ENCODE data around the gene NKX2-4. TPM values are rescaled to one million over a fixed set of nuclear protein-coding genes. Genes with fewer than 3 reads are reported as not detected.

NKX2-4 gene
- total and polyA plus RNA-seq, 2 of the 13 experiments (the other 11 are each of a cell fraction or from before 2014, with no cell fraction given) = not detected

DNA sequence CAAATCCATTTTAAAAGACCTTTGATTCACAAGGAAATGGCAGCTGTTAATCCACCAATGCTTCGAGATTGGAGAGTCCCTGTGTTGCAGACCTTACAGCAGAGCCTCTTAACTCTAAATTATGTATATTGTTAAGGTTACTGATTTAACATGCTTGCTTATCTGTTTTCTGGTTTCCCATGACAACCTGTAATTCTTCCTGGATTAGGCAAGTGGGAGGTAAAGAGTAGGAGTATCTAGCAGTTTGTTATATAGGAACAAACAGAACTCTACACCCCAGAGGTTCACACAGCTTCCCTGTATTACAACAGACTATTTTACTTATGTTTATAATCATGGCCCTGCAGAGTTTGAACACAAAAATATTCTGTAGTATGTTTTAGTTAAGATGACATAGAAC is 39.5 kb downstream of the NKX2-4 start:
- peak; percentile 93 for DNase-seq (ENCODE audit: low spot score)
- in situ Hi-C loops (cut with HindIII; ENCODE audit: extremely low pct_ligation_motif_present, low pct_unique_long_range_greater_than_20kb) = no loop called here
- POLR2A ChIA-PET = interaction anchor here (0.9 kb wide), 1 partner anchor 55 kb away, joined by 4 read pairs; the partner anchor contains the start of gene XRN2
- TF ChIP-seq STAT6 (CRISPR knock-in tag; IDR thresholded peaks at IDR 0.05; ENCODE audit: borderline replicate concordance) (no peak), ELF1 (CRISPR knock-in tag; IDR thresholded peaks at IDR 0.05) (peak; percentile 33; the same call in 1 of the 2 replicates), RXRB (CRISPR knock-in tag; IDR thresholded peaks at IDR 0.05; ENCODE audit: borderline replicate concordance) (peak; percentile 36; the same call in 1 of the 2 replicates), SOX5 (CRISPR knock-in tag; IDR thresholded peaks at IDR 0.05; ENCODE audit: borderline replicate concordance) (peak; percentile 18; the same call in 1 of the 2 replicates), ISL2 (CRISPR knock-in tag; IDR thresholded peaks at IDR 0.05) (peak; percentile 38; the same call in 1 of the 2 replicates), ZNF225 (CRISPR knock-in tag; IDR thresholded peaks at IDR 0.05) (no peak), ZNF264 (CRISPR knock-in tag; IDR thresholded peaks at IDR 0.05) (no peak), ZGPAT (CRISPR knock-in tag; IDR thresholded peaks at IDR 0.05) (peak; percentile 39; the same call in 1 of the 2 replicates), ARID5B (CRISPR knock-in tag; IDR thresholded peaks at IDR 0.05) (peak; percentile 61), EP300 (IDR thresholded peaks at IDR 0.05; ENCODE audit: low read depth in 2 of 2, low read length in 2 of 2) (peak in 1 of 2 experiments; percentile 58; a peak in 1 of 4 replicates), EP300 (CRISPR knock-in tag; IDR thresholded peaks at IDR 0.05; ENCODE audit: borderline replicate concordance) (peak; percentile 12; the same call in 1 of the 2 replicates)
- TF ChIP-seq, protein P1, sequence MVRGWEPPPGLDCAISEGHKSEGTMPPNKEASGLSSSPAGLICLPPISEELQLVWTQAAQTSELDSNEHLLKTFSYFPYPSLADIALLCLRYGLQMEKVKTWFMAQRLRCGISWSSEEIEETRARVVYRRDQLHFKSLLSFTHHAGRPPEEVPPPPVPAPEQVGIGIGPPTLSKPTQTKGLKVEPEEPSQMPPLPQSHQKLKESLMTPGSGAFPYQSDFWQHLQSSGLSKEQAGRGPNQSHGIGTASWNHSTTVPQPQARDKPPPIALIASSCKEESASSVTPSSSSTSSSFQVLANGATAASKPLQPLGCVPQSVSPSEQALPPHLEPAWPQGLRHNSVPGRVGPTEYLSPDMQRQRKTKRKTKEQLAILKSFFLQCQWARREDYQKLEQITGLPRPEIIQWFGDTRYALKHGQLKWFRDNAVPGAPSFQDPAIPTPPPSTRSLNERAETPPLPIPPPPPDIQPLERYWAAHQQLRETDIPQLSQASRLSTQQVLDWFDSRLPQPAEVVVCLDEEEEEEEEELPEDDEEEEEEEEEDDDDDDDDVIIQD (CRISPR knock-in tag; IDR thresholded peaks at IDR 0.05; ENCODE audit: low read depth) = peak; percentile 66; the same call in 1 of the 2 replicates
- TF ChIP-seq, protein P2, sequence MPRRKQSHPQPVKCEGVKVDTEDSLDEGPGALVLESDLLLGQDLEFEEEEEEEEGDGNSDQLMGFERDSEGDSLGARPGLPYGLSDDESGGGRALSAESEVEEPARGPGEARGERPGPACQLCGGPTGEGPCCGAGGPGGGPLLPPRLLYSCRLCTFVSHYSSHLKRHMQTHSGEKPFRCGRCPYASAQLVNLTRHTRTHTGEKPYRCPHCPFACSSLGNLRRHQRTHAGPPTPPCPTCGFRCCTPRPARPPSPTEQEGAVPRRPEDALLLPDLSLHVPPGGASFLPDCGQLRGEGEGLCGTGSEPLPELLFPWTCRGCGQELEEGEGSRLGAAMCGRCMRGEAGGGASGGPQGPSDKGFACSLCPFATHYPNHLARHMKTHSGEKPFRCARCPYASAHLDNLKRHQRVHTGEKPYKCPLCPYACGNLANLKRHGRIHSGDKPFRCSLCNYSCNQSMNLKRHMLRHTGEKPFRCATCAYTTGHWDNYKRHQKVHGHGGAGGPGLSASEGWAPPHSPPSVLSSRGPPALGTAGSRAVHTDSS (CRISPR knock-in tag; conservative IDR thresholded peaks at IDR 0.05) = no peak

More for the DNA sequence above, 39.5 kb downstream of the NKX2-4 start:
- Histone ChIP-seq H3K79me2 (ENCODE audit: insufficient read depth, low read length) (no peaks in the 10 kb centered on the region), H3K9ac (ENCODE audit: insufficient read depth, low read depth, low read length) (peak overlapping the region; percentile 57), H3K27ac (ENCODE audit: extremely low read length, insufficient read depth, low read length) (peak overlapping the region; percentile 88), H3K27me3 (ENCODE audit: control insufficient read depth in 1 of 2, insufficient read depth in 2 of 2, low read length in 2 of 2) (no peaks in the 10 kb centered on the region), H3K4me3 (replicated peaks in 1 of 3; ENCODE audit: insufficient read depth in 1 of 3, low read depth in 2 of 3, low read length in 3 of 3) (no peak overlapping the region; a peak in 1 of 6 replicates), H3K4me2 (ENCODE audit: low read depth, low read length) (no peak overlapping the region), H3K9me3 (ENCODE audit: low read length) (no peaks in the 10 kb centered on the region), H3K4me1 (ENCODE audit: insufficient read depth, low read length) (peaks cover 47% of the 10 kb centered on the region), H2AFZ (ENCODE audit: low read length) (no peak overlapping the region), H4K20me1 (ENCODE audit: insufficient read depth, low read length) (no peaks in the 10 kb centered on the region), H3K36me3 (replicated peaks in 1 of 2; ENCODE audit: control insufficient read depth in 1 of 2, insufficient read depth in 2 of 2, low read length in 2 of 2) (peaks cover 15 to 49% of the 10 kb centered on the region in 2 experiments)
- BruUV-seq (replicated peaks) = no TSS peak
- peak; percentile 99 for ATAC-seq
- CTCF ChIA-PET (ENCODE audit: low intra/inter-chr PET ratio, low total read pairs) = no interaction called here
- no peak for FAIRE-seq
- WGBS (ENCODE audit: low lambda C conversion rate) = 43% methylated on average over 1 of the region's 1 CpG
- intact Hi-C loops (cut with micrococcal nuclease; ENCODE audit: unreplicated experiment) = loop anchor here (5.0 kb wide), 1 partner anchor 121 kb away; no protein-coding TSS in a partner anchor

Measured in HepG2 (cell line).